ENCODE results near the gene MYBPC2.
"Not testable (repeated sequence)": the region's sequence is repeated elsewhere in the genome, so short reads cannot be mapped to it uniquely, and the experiment has no call there.

Gene MYBPC2

DNA sequence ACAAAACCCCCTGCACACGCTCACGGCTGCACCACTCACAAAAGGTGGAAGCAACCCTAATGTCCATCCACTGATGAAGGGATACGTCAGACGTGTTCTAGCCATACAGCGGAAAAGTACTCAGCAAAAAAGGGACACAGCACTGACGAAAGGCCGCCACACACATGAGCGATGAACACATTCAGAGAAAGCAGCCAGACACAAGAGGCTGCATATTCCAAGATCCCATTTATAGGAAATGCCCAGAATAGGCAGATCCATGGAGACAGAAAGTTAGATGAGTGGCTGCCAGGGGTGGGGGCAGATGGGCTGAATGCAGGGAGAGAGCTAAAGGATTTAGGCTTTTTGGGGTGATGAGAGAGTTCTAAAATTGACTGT, 44.8 kb upstream of the MYBPC2 start:
- in situ Hi-C loops (cut with MboI; ENCODE audit: low sequenced_read_pairs, unreplicated experiment) = no loop called here
- TF ChIP-seq, protein P1, sequence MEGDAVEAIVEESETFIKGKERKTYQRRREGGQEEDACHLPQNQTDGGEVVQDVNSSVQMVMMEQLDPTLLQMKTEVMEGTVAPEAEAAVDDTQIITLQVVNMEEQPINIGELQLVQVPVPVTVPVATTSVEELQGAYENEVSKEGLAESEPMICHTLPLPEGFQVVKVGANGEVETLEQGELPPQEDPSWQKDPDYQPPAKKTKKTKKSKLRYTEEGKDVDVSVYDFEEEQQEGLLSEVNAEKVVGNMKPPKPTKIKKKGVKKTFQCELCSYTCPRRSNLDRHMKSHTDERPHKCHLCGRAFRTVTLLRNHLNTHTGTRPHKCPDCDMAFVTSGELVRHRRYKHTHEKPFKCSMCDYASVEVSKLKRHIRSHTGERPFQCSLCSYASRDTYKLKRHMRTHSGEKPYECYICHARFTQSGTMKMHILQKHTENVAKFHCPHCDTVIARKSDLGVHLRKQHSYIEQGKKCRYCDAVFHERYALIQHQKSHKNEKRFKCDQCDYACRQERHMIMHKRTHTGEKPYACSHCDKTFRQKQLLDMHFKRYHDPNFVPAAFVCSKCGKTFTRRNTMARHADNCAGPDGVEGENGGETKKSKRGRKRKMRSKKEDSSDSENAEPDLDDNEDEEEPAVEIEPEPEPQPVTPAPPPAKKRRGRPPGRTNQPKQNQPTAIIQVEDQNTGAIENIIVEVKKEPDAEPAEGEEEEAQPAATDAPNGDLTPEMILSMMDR (IDR thresholded peaks at IDR 0.05; ENCODE audit: borderline replicate concordance, control extremely low read depth, extremely low read depth, insufficient read depth, missing control alignments) = no peak

DNA sequence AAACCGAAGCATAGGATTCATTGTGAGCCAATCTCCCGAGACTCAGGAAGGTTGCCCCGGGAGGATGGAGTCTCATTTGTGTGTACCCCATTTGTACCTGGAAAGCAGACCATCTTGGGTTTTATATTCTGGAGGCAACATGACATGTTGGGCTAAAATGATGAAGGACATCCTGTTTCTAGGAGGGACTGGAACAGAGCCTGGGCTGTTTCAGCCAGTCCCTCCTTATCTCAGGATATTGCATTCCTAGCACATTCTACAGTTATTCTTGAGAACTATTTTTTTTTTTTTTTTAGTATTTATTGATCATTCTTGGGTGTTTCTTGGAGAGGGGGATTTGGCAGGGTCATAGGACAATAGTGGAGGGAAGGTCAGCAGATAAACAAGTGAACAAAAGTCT, 42.4 kb upstream of the MYBPC2 start:
- not testable (repeated sequence) for DNase-seq (ENCODE audit: low spot score)

More for the DNA sequence above, 44.8 kb upstream of the MYBPC2 start:
- DNase-seq (ENCODE audit: low spot score) = no peak

DNA sequence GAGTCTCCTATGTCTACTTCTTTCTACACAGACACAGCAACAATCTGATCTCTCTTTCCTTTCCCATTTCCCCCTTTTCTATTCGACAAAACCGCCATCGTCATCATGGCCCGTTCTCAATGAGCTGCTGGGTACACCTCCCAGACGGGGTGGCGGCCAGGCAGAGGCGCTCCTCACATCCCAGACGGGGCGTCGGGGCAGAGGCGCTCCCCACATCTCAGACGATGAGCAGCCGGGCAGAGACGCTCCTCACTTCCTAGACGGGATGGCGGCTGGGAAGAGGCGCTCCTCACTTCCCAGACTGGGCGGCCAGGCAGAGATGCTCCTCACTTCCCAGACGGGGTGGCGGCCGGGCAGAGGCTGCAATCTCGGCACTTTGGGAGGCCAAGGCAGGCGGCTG, 41.7 kb upstream of the MYBPC2 start:
- in situ Hi-C loops (cut with MboI; ENCODE audit: low sequenced_read_pairs, unreplicated experiment); DNase-seq (ENCODE audit: low spot score): not testable (repeated sequence)

More for the DNA sequence above, 42.4 kb upstream of the MYBPC2 start:
- in situ Hi-C loops (cut with MboI; ENCODE audit: low sequenced_read_pairs, unreplicated experiment) = not testable (repeated sequence)

DNA sequence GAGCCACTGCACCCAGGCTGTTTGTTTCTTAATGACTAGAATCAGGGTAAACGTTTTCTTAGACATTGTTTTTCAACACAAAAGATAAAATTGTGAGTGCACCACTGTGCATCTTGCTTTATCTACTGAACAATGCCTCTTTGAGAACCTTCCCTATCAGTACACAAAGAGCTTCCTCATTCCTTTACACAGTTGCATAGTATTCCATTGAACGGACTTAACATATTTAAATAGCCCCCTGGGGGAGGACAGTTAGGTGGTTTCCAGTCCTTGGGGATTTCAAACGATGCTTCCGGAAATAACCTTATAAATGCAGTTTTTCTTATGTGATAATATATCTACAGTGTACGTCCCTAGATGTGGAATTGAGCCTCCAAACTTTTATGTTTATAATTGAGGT, 39.9 kb upstream of the MYBPC2 start:
- in situ Hi-C loops (cut with MboI; ENCODE audit: low sequenced_read_pairs, unreplicated experiment) = no loop called here
- no peak for DNase-seq (ENCODE audit: low spot score)
- TF ChIP-seq, protein P1 (IDR thresholded peaks at IDR 0.05; ENCODE audit: borderline replicate concordance, control extremely low read depth, extremely low read depth, insufficient read depth, missing control alignments) = no peak

DNA sequence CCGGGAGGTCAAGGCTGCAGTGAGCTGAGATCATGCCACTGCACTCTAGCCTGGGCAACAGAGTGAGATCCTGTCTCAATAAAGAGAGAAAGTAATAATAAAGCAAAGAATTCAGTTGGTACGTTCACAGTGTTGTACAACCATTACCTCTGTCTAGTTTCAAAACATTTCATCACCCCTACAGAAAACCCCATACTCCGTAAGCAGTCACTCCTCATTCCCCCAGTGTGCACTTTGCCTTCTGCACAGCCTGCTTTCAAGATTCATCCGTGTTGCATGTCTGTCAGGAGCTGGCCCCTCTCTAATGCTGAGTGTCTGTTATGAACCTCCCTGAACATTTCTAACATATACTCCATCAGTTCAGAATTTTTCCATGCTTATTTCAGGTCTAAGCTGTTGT, 39.1 kb upstream of the MYBPC2 start:
- DNase-seq (ENCODE audit: low spot score) = no peak
- in situ Hi-C loops (cut with MboI; ENCODE audit: low sequenced_read_pairs, unreplicated experiment) = no loop called here
- TF ChIP-seq, protein P1 (IDR thresholded peaks at IDR 0.05; ENCODE audit: borderline replicate concordance, control extremely low read depth, extremely low read depth, insufficient read depth, missing control alignments) = no peak

DNA sequence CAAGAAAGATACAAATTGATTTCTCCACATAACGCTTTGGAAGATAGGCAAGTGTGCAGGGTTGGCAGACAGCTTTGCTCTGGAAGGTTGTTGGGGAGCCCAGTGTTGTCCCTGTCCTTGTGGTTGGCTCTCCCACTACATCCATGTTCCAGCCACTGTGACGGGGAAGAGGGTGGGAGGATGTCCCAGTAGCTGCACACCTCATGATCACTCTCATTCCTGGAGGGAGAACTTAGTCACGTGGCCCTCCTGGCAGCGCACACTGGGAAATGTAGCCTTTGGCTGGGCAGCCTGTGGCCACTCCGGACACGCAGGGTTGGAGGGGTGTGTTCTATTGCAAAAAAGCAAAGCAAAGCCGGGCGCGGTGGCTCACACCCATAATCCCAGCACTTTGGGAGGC, 38.7 kb upstream of the MYBPC2 start:
- in situ Hi-C loops (cut with MboI; ENCODE audit: low sequenced_read_pairs, unreplicated experiment) = no loop called here
- DNase-seq (ENCODE audit: low spot score) = no peak
- TF ChIP-seq, protein P1 (IDR thresholded peaks at IDR 0.05; ENCODE audit: borderline replicate concordance, control extremely low read depth, extremely low read depth, insufficient read depth, missing control alignments) = no peak

DNA sequence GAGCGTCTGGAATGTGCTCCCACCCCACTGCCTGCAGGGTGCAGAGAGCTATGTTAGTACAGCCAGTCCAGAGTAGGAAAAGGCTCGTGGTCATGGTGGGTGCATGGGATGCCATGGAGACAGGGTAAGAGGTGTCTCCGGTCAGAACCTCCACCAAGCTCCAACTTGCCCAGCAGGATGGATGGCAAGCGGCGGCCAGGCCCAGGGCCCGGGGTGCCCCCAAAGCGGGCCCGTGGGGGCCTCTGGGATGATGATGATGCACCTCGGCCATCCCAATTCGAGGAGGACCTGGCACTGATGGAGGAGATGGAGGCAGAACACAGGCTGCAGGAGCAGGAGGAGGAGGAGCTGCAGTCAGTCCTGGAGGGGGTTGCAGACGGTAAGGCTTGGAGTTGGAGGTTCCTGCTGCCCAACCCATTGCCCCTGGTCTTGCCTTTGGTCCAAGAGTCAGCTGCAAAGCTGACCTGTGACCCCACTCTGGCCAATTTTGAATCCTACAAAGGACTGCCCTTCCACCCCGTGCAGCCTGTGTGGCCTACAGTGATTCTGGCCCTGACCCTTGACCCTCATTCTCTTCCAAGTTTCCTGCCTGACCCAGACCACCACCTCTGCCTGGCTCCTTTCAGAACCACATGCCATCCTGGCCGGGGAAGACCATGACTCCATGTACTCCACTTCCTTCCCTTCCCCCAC, 33.9 kb upstream of the MYBPC2 start:
- TF ChIP-seq, protein P1 (IDR thresholded peaks at IDR 0.05; ENCODE audit: borderline replicate concordance, control extremely low read depth, extremely low read depth, insufficient read depth, missing control alignments) = no peak
- in situ Hi-C loops (cut with MboI; ENCODE audit: low sequenced_read_pairs, unreplicated experiment) = no loop called here
- no peak for DNase-seq (ENCODE audit: low spot score)

DNA sequence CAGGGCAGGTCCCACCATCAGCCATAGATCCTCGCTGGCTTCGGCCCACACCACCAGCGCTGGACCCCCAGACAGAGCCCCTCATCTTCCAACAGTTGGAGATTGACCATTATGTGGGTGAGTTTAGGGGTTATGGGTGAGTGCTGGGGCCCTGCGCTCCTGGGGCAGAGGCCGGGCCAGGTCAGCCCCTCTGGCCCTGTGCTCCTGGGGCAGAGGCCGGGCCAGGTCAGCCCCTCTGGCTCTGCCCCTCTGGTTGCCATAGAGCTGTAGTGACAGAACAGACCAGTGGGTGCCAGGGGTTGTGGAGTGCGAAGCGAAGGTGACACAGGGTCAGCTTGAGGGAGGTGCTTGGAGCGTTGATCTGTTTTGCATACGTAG, 33.3 kb upstream of the MYBPC2 start:
- TF ChIP-seq, protein P1 (IDR thresholded peaks at IDR 0.05; ENCODE audit: borderline replicate concordance, control extremely low read depth, extremely low read depth, insufficient read depth, missing control alignments) = no peak
- DNase-seq (ENCODE audit: low spot score) = no peak
- in situ Hi-C loops (cut with MboI; ENCODE audit: low sequenced_read_pairs, unreplicated experiment) = no loop called here

Measured in GM13976 (cell line).